GM10266 (cell line): ENCODE data around the gene RNU7-1.

ENCODE experiments used
- DNase-seq: peaks from one replicate; pipeline ENCODE4 v3.0.0; 2012; ENCODE audit errors: extremely low spot score
- CTCF ChIP-seq: IDR thresholded peaks from 2 replicates; pipeline ENCODE4 v1.5.1; 2012; ENCODE audit warnings: mild to moderate bottlenecking, low read depth; ENCODE audit not compliant: control insufficient read depth, insufficient read depth; ENCODE audit errors: missing control alignments

The RNU7-1 gene

GRCh38 chr12:6928022-6928702 is 15.5 kb upstream of the RNU7-1 start:
- TF ChIP-seq CTCF, result no peak

GRCh38 chr12:6928703-6929407 is 14.8 kb upstream of the RNU7-1 start:
- TF ChIP-seq CTCF, result no peak
- no peak for DNase-seq

More at GRCh38 chr12:6928022-6928702, 15.5 kb upstream of the RNU7-1 start:
- DNase-seq, result peak; percentile 70

GRCh38 chr12:6929466-6930452 is 13.9 kb upstream of the RNU7-1 start:
- TF ChIP-seq CTCF, result peak; percentile 9
- no peak for DNase-seq

- no peak for DNase-seq
- no peak for TF ChIP-seq CTCF
These were observed 10.8 kb upstream of the RNU7-1 start for GRCh38 chr12:6932766-6933165.

- TF ChIP-seq CTCF, result no peak
- no peak for DNase-seq
These were observed 9.5 kb upstream of the RNU7-1 start for GRCh38 chr12:6934110-6934509.

GRCh38 chr12:6935371-6936193 is 8.0 kb upstream of the RNU7-1 start:
- no peak for TF ChIP-seq CTCF
- no peak for DNase-seq
